Measurements from ENCODE around the gene COL8A1. TPM values are rescaled to one million over a fixed set of nuclear protein-coding genes. Genes with fewer than 3 reads are reported as not detected.

Gene COL8A1
- total and polyA plus RNA-seq, 2 experiments from 2014 or later, result 0.41 to 2.4 TPM

DNA sequence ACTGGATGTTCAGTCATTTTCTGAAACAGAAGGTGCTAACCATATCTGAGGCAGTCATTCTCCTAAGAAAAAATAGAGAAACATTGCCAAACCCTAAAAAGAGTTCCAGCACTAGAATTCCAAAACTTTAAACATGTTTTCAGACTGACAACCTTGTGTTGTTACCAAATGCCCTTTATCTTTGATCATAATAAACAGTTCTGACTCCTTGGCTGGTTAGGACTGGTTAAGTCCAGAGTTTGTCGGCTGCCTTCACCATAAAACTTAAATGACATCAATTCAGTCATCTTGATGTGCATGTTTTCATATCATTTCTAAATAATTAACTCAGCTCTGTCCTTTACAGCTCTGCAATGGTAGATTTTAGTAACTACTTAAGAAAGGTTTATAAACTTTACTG, 68.0 kb downstream of the COL8A1 start:
- H3K27me3 ChIP-seq, result no peaks in the 10 kb centered on the region
- no peak overlapping the region for H3K27ac ChIP-seq
- no peak overlapping the region for H3K4me3 ChIP-seq
- no peaks in the 10 kb centered on the region for H4K20me1 ChIP-seq (ENCODE audit: insufficient read depth, poor library complexity, severe bottlenecking)
- no peaks in the 10 kb centered on the region for H3K9me3 ChIP-seq (ENCODE audit: low read depth)
- H2AFZ ChIP-seq, result no peak overlapping the region
- no peaks in the 10 kb centered on the region for H3K79me2 ChIP-seq
- no peak for DNase-seq (ENCODE audit: low spot score)
- TF ChIP-seq, protein P1, sequence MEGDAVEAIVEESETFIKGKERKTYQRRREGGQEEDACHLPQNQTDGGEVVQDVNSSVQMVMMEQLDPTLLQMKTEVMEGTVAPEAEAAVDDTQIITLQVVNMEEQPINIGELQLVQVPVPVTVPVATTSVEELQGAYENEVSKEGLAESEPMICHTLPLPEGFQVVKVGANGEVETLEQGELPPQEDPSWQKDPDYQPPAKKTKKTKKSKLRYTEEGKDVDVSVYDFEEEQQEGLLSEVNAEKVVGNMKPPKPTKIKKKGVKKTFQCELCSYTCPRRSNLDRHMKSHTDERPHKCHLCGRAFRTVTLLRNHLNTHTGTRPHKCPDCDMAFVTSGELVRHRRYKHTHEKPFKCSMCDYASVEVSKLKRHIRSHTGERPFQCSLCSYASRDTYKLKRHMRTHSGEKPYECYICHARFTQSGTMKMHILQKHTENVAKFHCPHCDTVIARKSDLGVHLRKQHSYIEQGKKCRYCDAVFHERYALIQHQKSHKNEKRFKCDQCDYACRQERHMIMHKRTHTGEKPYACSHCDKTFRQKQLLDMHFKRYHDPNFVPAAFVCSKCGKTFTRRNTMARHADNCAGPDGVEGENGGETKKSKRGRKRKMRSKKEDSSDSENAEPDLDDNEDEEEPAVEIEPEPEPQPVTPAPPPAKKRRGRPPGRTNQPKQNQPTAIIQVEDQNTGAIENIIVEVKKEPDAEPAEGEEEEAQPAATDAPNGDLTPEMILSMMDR (IDR thresholded peaks at IDR 0.05; ENCODE audit: poor library complexity), result no peak
- TF ChIP-seq EZH2phosphoT487 (IDR thresholded peaks at IDR 0.05; ENCODE audit: low read depth, severe bottlenecking, unreplicated experiment) (no peak), EZH2 (IDR thresholded peaks at IDR 0.05; ENCODE audit: borderline replicate concordance) (no peak)
- no peak overlapping the region for H3K4me2 ChIP-seq
- H3K9me2 ChIP-seq (replicated peaks; ENCODE audit: insufficient read depth), result no peaks in the 10 kb centered on the region
- no peaks in the 10 kb centered on the region for H3K36me3 ChIP-seq (replicated peaks; ENCODE audit: insufficient read depth, low read depth)
- 40% methylated on average over 1 of the region's 1 CpG for WGBS (ENCODE audit: low lambda C conversion rate, missing lambda C conversion rate)
- no peaks in the 10 kb centered on the region for H3K4me1 ChIP-seq (ENCODE audit: insufficient read depth)

DNA sequence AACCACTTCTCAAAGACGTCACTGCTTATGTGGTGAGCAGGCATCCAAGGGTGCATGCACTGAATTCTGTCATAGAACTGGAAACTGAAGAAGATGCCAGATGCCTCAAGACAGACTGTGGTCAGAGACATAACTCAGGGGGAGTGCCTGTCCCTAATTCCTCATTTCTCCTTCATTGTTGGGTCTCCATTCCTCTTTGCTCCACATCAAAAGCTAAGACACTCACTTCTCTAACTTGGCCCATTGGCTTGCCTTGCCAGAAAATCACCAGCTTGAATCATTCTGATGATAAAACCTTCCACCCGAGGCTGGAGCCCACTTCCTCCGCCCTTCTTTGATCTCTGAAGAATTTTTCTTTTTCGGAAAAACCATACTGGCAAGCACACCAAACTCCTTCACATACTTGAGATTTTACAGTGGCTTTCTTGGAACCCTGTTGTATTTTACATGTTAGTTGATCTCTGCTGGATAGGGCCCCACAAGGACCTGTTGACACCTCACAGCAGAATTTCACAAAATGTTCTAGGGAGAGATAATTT, 69.9 kb downstream of the COL8A1 start:
- H3K79me2 ChIP-seq, result no peaks in the 10 kb centered on the region
- H4K20me1 ChIP-seq (ENCODE audit: insufficient read depth, poor library complexity, severe bottlenecking), result no peaks in the 10 kb centered on the region
- no peak for DNase-seq (ENCODE audit: low spot score)
- no peaks in the 10 kb centered on the region for H3K4me1 ChIP-seq (ENCODE audit: insufficient read depth)
- H3K9me3 ChIP-seq (ENCODE audit: low read depth), result no peaks in the 10 kb centered on the region
- no peak overlapping the region for H3K4me3 ChIP-seq
- no peak overlapping the region for H3K27ac ChIP-seq
- no peak overlapping the region for H3K4me2 ChIP-seq
- no peak overlapping the region for H2AFZ ChIP-seq
- WGBS (ENCODE audit: low lambda C conversion rate, missing lambda C conversion rate), result 83% methylated on average over 4 of the region's 4 CpGs
- TF ChIP-seq EZH2 (IDR thresholded peaks at IDR 0.05; ENCODE audit: borderline replicate concordance) (no peak), EZH2phosphoT487 (IDR thresholded peaks at IDR 0.05; ENCODE audit: low read depth, severe bottlenecking, unreplicated experiment) (no peak)
- TF ChIP-seq, protein P1 (IDR thresholded peaks at IDR 0.05; ENCODE audit: poor library complexity), result no peak
- no peaks in the 10 kb centered on the region for H3K27me3 ChIP-seq
- no peaks in the 10 kb centered on the region for H3K36me3 ChIP-seq (replicated peaks; ENCODE audit: insufficient read depth, low read depth)
- no peaks in the 10 kb centered on the region for H3K9me2 ChIP-seq (replicated peaks; ENCODE audit: insufficient read depth)

DNA sequence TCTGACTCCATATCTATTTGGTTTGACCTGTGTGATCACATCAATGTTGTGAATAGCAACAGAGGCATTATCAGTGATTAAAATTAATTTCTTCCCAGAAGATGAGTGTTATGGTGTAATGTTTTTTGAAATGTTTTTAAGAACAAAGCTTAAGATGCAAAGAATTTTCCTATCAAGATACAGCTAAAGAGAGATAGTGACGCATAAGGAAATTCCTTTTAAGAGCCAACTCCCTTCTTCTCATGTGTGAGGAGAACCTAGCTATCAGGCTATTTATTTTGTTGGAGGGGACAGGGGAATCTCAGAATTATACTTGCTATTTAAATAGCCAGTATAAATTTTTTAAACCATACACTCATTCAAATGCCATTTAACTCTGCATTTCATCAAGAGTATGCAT, 71.3 kb downstream of the COL8A1 start:
- Histone ChIP-seq H3K27ac (no peak overlapping the region), H3K9me3 (ENCODE audit: low read depth) (no peaks in the 10 kb centered on the region), H2AFZ (no peak overlapping the region), H3K4me3 (no peak overlapping the region), H3K27me3 (no peaks in the 10 kb centered on the region), H4K20me1 (ENCODE audit: insufficient read depth, poor library complexity, severe bottlenecking) (no peaks in the 10 kb centered on the region), H3K4me2 (no peak overlapping the region), H3K36me3 (replicated peaks; ENCODE audit: insufficient read depth, low read depth) (no peaks in the 10 kb centered on the region), H3K4me1 (ENCODE audit: insufficient read depth) (peaks cover 5% of the 10 kb centered on the region), H3K79me2 (no peaks in the 10 kb centered on the region), H3K9me2 (replicated peaks; ENCODE audit: insufficient read depth) (no peaks in the 10 kb centered on the region)
- no peak for DNase-seq (ENCODE audit: low spot score)
- 95% methylated on average over 1 of the region's 1 CpG for WGBS (ENCODE audit: low lambda C conversion rate, missing lambda C conversion rate)
- TF ChIP-seq, protein P1 (IDR thresholded peaks at IDR 0.05; ENCODE audit: poor library complexity), result no peak
- TF ChIP-seq EZH2phosphoT487 (IDR thresholded peaks at IDR 0.05; ENCODE audit: low read depth, severe bottlenecking, unreplicated experiment) (no peak), EZH2 (IDR thresholded peaks at IDR 0.05; ENCODE audit: borderline replicate concordance) (no peak)
